ENCODE measurements around the gene RB1. TPM values are rescaled to one million over a fixed set of nuclear protein-coding genes. Genes with fewer than 3 reads are reported as not detected.

The RB1 gene
- total and polyA plus RNA-seq, 8 donors, result 32.1 to 53.1 (median 47.4) TPM

DNA sequence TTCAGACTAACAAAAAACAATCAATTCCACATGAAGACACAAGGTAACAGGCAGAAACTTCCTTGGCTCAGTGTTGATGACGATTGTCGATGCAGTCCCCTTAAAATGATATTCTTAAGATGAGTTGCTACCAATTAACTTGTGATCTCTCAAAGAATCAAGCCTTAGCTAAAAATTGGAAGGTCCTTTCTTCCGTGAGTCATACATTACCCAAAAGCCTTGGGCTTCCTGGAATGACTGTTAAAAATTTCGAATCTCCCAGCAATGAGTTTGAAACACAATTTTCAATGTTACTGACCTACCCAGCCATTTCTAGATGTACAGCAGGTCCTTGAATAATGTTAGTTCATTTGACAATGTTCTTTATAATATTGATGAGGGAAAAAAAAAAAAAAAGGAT lies 28.0 kb upstream of the RB1 start:
- H3K27me3 ChIP-seq, result no peaks in the 10 kb centered on the region
- H3K4me3 ChIP-seq, result no peak overlapping the region
- no peak overlapping the region for H3K27ac ChIP-seq
- DNase-seq (no peak), ATAC-seq (no peak)
- peaks cover 0 to 15% of the 10 kb centered on the region in 2 donors for H3K36me3 ChIP-seq
- no peaks in the 10 kb centered on the region for H3K4me1 ChIP-seq
- no peaks in the 10 kb centered on the region for H3K9me3 ChIP-seq
- no peak for TF ChIP-seq CTCF (IDR thresholded peaks at IDR 0.05)
- intact Hi-C loops (cut with DNase I), result no loop called here

GRCh38 chr13:48278806-48279205 lies 24.7 kb upstream of the RB1 start:
- DNase-seq, result no peak
- H3K27ac ChIP-seq, result peak overlapping the region in 1 of 2 donors; percentile 45
- intact Hi-C loops (cut with DNase I), result no loop called here
- no peaks in the 10 kb centered on the region for H3K27me3 ChIP-seq
- TF ChIP-seq CTCF (IDR thresholded peaks at IDR 0.05), result no peak
- no peak for ATAC-seq
- peaks cover 0 to 5% of the 10 kb centered on the region in 2 donors for H3K36me3 ChIP-seq
- no peak overlapping the region for H3K4me3 ChIP-seq
- H3K9me3 ChIP-seq, result no peaks in the 10 kb centered on the region
- no peaks in the 10 kb centered on the region for H3K4me1 ChIP-seq

DNA sequence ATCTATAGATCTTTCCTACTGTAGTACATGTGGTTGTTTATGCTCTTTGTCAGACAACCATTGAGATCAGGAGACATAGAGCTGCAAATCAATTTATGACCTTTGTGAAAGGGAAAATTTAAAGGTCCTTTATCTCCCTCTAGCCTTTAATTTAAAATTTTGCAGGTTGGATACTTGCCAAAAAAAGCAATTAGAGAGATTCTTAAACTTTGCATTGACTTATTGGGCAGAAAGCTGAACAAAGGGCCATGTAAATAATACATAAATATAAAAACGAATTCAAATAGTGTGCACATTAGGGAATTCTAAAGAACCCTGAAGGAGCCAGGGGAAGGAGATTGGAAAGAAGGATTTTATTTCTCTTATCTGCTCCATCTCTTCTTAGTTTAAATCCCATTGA lies 22.0 kb upstream of the RB1 start:
- no peak overlapping the region for H3K4me3 ChIP-seq
- DNase-seq, result no peak
- no peaks in the 10 kb centered on the region for H3K9me3 ChIP-seq
- no peak overlapping the region for H3K27ac ChIP-seq
- intact Hi-C loops (cut with DNase I), result no loop called here
- H3K36me3 ChIP-seq, result no peaks in the 10 kb centered on the region
- H3K4me1 ChIP-seq, result no peaks in the 10 kb centered on the region
- no peaks in the 10 kb centered on the region for H3K27me3 ChIP-seq
- no peak for TF ChIP-seq CTCF (IDR thresholded peaks at IDR 0.05)
- ATAC-seq, result no peak

- Histone ChIP-seq H3K27ac (no peak overlapping the region), H3K9me3 (no peaks in the 10 kb centered on the region), H3K4me3 (no peak overlapping the region), H3K4me1 (no peaks in the 10 kb centered on the region), H3K27me3 (no peaks in the 10 kb centered on the region), H3K36me3 (no peaks in the 10 kb centered on the region)
- intact Hi-C loops (cut with DNase I), result no loop called here
- ATAC-seq (no peak), DNase-seq (no peak)
- no peak for TF ChIP-seq CTCF (IDR thresholded peaks at IDR 0.05)
Measured at GRCh38 chr13:48291730-48292129, 11.8 kb upstream of the RB1 start.

GRCh38 chr13:48292650-48293049 lies 10.9 kb upstream of the RB1 start:
- no peak for ATAC-seq
- intact Hi-C loops (cut with DNase I), result no loop called here

More at GRCh38 chr13:48292650-48293049, 10.9 kb upstream of the RB1 start:
- H3K36me3 ChIP-seq, result no peaks in the 10 kb centered on the region
- no peak for DNase-seq
- no peaks in the 10 kb centered on the region for H3K27me3 ChIP-seq
- TF ChIP-seq CTCF (IDR thresholded peaks at IDR 0.05), result no peak
- no peaks in the 10 kb centered on the region for H3K4me1 ChIP-seq
- no peaks in the 10 kb centered on the region for H3K9me3 ChIP-seq
- no peak overlapping the region for H3K27ac ChIP-seq
- H3K4me3 ChIP-seq, result no peak overlapping the region
